Activated CD4-positive, alpha-beta T cell treated with anti-CD3 and anti-CD28 coated beads, Interleukin-2, amount 50 U/mL, for 48 hours (primary cell): ENCODE measurements around the gene FCHSD2.
"Not testable (repeated sequence)": the region's sequence is repeated elsewhere in the genome, so short reads cannot be mapped to it uniquely, and the experiment has no call there.

ENCODE experiments used
- DNase-seq, 2 experiments: peaks; one replicate each; pipeline ENCODE4 v3.0.0-alpha.2; 2020

Gene FCHSD2

DNA sequence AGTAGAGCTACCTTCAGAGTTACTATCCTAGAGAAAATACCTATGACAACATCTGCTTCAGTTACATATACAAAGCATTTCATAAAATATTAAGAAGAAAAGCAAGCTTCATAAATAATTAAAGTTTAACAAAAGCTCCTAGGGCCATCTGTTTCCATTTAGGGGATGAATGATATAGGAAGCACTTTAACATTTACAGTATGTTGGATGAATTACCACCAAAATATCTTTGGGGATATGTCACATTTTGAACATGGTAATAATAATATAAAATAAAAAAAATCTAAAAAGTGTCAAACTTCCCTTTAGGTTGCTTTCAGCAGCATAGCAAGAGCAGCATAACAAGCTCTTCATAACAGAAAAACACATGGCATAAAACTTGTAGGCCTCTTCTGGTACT, 223.3 kb downstream of the FCHSD2 start:
- DNase-seq = no peak

DNA sequence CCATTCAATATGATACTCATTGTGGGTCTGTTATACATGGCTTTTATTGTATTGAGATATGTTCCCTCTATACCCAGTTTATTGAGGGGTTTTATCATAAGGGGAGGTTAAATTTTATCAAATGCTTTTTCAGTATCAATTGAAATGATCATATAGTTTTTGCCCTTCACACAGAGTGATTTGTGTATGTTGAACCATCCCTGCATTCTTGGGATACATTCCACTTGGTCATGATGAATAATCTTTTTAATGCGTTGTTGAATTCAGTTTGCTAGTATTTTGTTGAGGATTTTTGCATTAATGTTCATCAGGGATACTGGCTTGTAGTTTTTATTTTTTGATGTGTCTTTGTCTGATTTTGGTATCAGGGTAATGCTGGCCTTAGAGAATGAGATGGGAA, 229.9 kb downstream of the FCHSD2 start:
- DNase-seq = no peak

DNA sequence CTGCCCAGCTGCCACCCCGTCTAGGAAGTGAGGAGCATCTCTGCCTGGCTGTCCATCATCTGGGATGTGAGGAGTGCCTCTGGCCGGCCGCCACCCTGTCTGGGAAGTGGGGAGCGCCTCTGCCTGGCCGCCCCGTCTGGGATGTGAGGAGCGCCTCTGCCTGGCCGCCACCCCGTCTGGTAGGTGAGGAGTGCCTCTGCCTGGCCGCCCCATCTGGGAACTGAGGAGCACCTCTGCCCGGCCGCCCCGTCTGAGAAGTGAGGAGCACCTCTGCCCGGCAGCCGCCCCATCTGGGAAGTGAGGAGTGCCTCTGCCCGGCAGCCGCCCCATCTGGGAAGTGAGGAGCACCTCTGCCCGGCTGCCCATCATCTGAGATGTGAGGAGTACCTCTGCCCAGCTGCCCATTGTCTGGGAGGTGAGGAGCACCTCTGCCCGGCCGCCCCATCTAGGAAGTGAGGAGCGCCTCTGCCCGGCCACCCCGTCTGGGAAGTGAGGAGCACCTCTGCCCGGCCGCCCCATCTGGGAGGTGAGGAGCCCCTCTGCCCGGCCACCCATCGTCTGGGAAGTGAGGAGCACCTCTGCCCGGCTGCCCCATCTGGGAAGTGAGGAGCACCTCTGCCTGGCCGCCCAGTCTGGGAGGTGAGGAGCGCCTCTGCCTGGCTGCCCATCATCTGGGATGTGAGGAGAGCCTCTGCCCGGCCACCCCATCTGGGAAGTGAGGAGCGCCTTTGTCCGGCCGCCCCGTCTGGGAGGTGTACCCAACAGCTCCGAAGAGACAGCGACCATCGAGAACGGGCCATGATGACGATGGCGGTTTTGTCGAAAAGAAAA, 232.3 kb downstream of the FCHSD2 start:
- DNase-seq = not testable (repeated sequence)

DNA sequence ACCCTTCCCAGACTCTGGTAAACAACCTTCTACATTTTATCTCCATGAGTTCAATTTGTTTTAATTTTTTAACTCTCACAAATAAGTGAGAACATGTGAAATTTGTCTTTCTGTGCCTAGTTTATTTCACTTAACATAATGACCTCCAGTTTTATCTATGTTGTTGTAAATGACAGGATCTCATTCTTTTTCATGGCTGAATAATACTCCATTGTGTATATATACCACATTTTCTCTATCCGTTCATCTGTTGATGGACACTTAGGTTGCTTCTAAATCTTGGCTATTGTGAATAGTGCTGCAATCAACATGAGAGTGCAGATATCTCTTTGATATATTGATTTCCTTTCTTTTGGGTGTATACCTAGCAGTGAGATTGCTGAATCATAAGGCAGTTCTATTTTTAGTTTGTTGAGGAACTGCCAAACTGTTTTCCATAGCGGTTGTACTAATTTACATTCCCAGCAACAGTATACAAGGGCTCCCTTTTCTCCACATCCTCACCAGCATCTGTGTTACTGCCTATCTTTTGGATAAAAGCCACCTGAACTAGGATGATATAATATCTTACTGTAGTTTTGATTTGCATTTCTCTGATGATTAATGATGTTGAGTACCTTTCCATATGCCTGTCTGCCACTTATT, 234.0 kb downstream of the FCHSD2 start:
- no peak for DNase-seq

DNA sequence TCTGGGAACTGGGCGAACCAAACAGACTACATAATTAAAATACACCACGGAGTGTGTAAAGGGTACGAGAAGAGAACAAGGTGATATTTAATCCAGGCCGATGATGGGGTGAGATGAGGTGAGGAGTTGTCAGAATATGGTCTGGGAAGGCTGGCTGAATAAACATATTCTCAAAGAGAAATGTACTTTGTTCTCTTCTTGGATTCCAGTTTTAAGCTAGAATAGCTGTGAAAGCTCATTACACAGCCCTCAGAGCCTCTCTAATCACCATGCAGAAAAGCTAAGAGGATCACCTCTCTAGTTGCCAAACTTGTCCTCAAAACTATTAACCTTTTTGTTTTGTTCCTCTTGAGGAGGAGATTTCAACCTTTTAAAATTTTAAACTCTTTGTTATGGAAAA, 238.1 kb downstream of the FCHSD2 start:
- no peak for DNase-seq

DNA sequence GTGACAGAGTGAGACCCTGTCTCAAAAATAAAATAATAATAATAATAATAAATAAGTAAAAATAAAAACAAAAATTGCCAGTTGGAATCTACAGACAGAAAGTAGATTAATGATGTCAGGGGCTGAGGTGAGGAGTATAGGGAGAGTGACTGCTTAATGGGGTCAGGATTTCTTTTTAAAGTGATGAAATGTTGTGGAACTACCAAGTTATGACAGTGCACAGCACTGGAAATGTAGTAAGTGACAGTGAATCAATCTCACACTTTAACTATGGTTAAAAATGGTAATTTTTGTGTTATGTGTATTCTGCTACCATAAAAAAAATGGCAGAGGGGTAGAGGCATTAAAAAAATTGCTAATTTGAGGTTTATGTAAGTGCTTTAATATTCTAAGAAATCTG, 240.7 kb downstream of the FCHSD2 start:
- DNase-seq = no peak

DNA sequence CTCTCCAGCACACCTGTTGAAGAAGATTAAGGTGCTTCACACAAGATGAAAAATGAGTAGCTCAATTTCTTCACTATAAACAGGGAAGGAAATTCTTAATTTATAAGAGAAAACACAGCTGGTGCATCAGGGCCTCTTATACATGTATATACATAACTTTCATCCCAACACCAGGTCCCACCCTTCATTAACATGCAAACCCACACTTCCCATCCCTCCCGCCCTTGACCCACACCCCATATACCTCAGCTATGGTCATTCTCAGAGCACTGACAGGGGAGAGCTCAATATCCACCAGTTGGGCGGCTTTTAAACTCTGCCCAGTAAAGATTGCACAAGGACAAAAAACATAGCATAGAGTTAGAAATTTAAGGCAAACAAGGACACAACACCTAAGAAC, 242.1 kb downstream of the FCHSD2 start:
- DNase-seq = no peak

DNA sequence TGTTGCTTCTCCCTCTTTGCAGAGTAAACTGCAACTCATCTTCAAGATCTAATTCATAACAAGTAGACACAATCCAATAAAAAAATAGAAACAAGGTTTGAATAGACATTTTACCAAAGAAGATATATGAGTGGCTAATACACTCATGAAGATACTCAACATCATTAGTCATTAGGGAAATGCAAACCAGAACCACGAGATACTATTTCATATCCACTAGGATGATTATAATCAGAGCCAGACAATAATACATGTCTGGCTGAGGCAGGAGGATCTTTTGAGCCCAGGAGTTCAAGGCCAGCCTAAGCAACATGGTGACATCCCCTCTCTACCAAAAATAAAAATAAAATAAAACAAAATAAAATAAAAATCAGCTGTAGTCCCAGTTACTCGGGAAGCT, 242.9 kb downstream of the FCHSD2 start:
- no peak for DNase-seq

DNA sequence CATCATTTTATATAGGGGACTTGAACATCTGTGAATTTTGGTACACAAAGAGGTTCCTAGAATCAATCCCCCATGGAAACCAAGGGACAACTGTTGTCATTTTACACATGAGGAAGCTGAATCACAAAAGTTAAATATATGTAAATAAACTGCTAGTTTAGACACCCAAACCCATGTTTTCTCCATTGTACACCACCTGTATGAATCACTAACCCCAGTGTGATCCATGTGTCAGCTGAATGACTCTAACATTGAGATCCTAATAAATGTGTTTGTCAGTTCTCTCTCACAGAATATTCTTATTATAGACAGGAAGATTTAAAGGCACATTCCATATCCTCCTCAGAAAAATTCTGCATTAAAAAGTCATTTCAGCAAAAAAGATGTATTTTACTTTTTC, 244.6 kb downstream of the FCHSD2 start:
- no peak for DNase-seq

DNA sequence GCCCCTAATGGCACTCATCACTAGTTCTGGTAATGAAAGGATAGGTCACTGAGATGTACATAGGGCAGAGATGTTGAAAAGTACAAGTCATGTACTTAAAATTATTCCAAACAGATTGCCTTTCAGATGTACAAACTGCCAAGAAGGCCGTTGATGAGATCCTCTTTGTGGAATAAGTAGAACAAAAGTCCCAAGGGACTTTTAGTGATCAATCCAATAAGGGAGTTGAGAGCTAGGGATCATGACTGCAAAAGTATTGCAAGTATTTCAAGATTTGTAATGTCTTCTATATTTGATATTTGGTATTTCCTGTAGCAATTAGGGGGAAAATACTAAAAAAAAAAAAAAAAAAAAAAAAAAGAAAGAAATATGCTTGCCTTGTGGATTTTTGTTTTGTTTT, 245.7 kb downstream of the FCHSD2 start:
- no peak for DNase-seq

DNA sequence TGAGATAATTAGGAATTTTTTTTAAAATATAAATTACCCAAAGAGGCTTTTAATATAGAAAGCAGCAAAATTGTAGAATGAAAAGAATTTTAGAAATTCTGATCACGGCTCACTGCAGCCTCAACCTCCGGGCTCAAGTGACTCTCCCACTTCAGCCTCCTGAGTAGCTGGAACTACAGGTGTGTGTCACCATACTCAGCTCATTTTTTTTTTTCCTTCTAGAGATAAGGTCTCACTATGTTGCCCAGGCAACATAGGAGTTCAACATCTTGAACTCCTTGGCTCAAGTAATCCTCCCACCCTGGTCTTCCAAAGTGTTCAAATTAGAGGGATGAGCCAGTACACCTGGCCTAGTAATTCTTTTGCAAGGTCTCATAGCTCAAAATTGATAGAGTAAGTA, 251.2 kb downstream of the FCHSD2 start:
- no peak for DNase-seq

DNA sequence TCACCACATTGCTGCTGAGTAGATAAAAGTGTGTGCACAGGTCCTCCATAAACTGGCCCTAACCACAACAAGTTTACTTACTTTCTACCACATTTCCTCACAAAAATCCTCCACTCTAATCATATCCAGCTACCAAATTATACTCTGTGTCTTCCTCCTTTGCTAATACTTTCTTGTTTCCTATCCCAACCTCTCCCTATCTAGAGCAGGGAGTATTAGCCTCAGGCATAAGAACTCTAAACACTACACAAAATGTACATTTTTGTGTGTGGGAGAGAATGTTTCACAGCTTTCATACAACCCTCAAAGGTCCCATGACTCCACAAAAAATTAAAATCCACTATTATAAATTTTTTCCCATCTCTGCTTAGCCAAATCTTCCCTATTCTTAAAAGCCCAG, 255.5 kb downstream of the FCHSD2 start:
- no peak for DNase-seq

DNA sequence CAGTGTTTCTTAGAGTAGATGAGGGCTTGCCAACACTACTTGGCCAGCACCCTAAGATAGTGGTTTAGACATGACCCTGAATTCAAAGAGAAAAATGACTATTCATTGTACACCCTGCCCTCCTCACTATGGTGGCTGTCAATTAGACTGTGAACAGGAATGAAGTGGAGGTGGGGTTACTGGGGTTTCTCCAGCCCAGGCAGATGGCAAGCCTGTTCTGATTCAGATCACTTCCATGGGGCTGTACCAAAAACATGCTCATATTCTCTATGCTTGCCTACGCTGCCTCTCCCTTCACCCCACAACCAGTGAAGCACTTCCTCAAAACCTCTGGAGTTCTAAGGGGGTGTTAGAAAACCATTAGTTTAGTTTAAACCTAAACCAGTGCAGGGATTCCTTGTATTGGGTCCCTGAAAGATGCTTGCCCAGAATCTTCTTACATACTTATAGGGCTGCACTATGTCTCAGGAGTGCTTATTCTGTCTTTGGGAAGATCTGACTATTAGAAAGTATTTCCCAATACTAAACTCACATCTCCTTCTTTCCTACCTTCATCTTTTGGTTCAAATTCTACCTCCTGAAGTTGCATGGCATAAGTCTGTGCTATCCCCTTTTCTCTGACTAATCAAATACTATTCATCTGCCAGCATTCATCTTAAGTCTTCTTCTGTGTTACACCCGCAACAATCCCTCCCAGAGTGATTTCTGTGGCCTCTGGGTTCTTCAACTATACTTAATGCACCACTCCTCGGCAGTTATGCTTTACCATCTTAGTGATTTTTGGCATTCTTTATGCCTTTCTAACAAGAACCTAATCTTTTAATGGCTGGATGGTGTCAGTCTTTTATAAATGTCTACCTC, 256.1 kb downstream of the FCHSD2 start:
- DNase-seq = no peak

DNA sequence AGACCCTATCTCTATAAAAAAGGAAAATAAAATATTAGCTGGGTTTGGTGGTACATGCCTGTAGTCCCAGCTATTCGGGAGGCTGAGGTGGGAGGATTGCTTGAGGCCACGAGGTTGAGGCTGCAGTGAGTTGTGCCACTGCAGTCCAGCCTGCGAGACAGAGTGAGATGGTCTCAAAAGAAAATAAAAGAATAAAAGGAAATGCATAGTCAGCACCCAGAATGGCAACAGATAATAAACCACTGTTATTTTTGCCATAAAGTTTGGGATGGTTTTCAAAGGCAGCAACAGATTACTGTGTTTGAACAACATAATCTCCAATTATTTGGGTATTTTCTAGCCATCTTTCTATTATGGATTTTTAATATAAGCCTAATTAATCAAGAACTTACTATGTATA, 266.0 kb downstream of the FCHSD2 start:
- DNase-seq = no peak

DNA sequence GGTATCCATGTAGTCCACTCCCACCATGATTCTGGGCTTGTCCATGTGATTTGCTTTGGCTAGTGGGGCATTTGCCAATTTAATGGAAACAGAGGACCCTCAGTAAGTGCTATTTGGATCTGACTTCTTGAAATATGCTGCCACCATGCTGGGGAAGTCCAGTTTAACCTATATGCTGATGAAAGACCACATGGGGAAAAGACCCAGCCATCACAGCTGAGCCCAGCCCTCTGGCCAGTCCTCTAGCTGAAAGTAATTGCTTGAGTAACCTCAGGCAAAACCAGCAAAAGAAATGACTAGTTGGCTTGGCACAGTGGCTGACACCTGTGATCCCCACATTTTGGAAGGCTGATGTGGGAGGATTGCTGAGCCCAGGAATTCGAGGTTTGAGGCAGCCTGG, 266.4 kb downstream of the FCHSD2 start:
- DNase-seq = no peak

DNA sequence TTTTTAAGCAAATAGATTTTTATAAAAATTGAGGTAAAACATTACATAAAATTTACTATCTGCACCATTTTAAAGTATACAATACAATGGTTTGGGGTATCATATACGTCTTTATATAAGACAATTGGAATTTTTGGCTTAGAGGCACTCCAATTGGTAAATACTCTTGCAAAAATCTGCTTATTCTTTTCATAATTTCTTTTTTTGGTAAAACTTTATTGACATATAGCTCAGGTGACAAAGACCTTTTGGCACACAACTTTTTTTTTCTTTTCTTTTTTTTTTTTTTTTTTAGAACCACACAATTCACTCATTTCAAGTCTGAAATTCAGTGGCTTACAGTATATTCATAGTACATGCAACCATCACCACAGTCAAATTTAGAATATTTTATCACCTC, 270.1 kb downstream of the FCHSD2 start:
- no peak for DNase-seq

DNA sequence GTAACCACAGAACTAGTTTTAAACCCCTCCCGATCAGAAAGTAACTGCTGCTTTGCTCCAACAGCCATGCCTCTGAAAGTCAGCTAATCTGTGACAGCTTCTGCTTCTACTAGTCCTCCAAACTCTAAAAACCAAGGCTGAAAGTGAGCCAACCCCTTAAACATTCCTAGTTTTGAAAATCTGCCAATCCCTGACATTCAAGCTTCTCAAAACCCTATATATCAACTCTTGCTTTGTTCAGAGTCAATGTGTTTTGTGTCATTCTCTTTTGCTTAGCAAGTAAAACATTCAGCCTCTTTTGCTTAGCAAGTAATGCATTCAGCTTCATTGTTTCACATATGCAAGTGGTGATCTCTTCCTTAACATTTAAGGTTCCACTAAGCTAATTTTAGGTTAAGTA, 271.0 kb downstream of the FCHSD2 start:
- no peak for DNase-seq

DNA sequence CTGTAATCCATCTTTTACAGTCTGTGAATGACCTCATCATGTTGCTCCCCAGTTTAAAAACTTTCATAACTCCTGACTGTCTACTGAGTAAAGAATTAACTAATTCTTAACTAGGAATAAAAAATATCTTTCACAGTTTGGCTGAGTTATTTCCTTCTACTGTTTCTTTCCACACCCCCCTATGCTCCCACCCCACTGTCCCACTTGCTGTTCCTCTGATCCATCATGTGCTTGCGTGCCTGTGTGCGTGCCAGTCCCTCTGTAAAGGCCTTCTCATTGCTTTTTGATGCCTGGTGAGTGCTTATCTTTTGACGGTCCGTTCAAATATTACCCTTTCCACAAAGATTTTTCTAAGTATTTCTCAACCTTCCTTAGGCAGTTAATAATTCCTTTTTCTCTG, 272.3 kb downstream of the FCHSD2 start:
- DNase-seq = no peak

DNA sequence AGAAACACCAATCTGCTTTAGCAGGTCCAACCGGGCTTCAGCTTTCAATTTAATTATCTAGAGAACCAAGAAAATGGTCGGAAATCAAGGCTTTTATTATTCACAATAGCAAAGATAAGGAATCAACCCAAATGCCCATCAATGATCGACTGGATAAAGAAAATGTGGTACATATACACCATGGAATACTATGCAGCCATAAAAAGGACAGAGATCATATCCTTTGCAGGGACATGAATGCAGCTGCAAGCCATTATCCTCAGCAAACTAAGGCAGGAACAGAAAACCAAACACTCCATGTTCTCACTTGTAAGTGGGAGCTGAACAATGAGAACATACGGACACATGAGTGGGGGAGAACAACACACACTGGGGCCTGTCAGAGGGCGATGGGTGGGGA, 274.1 kb downstream of the FCHSD2 start:
- no peak for DNase-seq

DNA sequence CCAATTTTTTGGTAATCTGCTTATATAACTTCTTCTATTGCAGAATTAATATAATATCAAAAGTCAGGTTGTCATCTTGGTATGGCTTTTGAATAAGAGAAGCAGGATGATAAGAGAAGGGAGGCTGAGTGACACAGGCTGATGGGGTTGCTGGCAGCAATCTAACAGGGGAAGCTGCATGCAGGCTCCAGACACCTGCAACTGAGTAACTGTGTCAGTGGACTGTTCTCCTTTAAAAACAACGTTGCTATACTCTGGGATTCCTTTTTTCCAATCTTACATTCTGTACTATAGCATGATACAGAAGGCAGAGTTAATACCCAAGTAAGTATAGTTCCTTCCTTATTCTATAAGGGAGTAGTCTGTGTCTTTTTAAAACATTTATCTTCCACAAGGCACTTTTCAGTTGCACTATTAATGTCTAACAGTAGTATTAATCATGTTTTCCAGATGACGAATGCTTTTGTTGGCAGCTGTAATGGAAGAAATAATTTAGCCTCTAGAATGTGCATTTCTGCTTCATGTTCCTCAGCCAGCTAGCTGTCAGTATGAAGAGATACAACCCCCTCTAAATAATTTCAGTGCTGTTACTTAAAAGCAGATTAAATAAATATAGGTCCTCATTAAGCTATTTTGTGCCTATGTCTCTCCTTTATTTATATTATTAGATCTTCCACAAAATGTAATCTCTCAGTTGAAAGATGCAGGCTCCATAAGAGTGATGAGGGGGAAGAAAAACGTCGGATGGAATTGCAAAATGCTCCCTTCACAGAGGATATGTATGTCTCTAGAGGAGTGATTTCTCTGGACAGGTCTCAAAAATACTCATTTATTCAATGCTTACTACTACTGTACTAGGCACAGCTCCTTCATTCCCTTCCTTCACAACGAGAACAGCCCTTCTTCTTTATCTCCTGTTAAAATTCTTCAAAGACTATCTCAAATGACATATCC, 277.1 kb downstream of the FCHSD2 start:
- no peak for DNase-seq

DNA sequence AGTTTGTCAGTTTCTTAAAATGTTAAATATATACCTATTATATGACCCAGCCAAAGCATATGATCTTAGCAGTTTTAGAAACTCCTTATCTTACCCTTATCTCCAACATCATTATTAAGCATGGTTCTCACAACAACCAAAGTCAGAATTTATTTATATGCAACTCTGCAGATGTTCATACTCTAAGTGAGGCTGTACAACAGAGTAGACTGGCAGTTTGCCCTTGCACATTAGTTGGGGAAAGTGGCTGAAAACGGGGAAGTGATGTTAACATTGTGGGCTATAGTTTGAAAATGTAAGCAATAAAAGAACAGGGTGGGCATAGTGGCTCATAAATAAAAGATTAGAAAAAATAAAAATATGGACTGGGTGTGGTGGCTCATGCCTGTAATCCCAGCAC, 278.2 kb downstream of the FCHSD2 start:
- no peak for DNase-seq

DNA sequence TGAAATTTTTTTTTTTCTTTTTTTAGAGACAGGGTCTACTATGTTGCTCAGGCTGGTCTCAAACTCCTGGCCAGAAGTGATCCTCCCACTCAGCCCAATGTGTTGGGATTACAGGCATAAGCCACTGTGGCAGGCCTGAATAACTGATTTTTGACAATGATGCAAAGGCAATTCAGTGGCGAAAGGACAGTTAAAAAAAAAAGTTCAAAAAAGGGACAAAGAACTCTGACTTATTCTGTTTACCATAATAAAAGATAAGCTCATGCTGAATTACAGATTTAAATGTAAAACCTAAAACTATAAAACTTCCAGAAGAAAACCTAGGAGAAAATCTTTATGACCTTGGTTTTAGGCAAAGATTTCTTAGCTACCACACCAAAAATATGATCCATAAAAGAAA, 279.0 kb downstream of the FCHSD2 start:
- DNase-seq = no peak

DNA sequence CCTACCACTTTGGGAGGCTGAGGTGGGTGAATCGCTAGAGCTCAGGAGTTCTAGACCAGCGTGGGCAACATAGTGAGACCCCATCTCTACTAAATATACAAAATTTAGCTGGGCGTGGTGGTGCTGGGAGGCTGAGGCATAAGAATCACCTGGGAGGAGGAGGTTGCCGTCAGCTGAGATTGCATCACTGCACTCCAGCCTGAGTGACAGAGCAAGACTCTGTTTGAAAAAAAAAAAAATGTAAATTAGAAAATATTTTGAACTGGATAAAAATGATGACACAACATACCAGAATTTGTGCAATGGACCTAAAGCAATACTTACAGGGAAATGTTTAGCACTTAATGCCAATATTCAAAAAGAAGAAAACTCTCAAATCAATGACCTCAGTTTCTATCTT, 281.5 kb downstream of the FCHSD2 start:
- DNase-seq = no peak
